ENCODE data around the gene CTIF.

GRCh38 chr18:48814490-48815178 is 275.8 kb downstream of the CTIF start:
- TF ChIP-seq CTCF (IDR thresholded peaks at IDR 0.05; ENCODE audit: low read depth, low read length) (no peak), EZH2phosphoT487 (IDR thresholded peaks at IDR 0.05; ENCODE audit: low read depth) (no peak)
